ENCODE measurements around the gene SNX17.
"Not testable (repeated sequence)": the region's sequence is repeated elsewhere in the genome, so short reads cannot be mapped to it uniquely, and the experiment has no call there.

SNX17 gene

DNA sequence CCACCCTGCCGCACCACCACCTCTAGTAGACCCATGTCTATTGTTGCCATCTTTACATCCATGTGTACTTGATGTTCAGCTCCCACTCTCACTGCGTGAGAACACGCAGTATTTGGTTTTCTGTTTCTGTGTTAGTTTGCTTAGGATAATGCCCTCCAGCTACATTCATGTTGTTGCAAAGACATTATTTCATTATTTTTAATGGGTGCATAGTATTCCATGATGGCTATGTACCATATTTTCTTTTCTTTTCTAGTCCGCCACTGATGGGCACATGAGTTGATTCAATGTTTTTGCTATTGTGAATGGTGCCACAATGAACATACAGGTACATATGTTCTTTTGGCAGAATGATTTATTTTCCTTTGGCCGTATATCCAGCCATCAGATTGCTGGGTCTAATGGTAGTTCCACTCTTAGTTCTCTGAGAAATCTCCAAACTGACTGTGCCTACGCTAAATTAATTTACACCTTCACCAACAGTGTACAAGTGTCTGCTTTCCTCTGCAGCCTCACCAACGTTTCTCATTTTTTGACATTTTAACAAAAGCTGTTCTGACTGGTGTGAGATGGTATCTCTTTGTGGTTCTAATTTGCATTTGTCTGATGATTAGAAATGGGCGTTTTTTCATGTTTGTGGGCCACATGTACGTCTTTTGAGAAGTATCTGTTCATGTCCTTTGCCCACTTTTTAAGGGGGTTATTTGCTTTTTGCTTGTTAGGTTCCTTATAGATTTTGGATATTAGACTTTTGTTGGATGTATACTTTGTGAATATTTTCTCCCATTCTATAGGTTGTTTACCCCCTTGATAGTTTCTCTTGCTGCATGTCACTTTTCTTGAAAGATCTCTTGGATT is 20.6 kb downstream of the SNX17 start:
- DNase-seq = no peak

DNA sequence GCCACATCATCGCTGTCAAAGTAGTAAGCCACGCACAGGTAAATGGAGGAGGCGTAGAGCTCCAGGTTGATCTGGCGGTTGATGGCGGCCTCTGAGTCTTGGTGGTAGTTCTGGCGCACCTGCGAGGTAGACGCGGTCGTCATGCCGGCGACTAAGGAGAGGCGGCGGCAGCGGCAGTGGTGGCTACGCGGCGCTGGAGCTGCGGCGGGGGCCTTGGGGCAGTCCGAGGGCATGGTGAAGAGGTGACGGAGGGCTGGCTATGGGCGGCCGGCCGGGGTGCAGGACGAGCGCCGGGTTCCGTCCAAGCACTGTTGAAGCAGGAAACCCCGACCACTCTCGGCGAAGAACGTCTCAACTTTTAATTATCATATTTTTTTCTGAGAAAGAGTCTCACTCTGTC is 22.8 kb downstream of the SNX17 start:
- DNase-seq = no peak

DNA sequence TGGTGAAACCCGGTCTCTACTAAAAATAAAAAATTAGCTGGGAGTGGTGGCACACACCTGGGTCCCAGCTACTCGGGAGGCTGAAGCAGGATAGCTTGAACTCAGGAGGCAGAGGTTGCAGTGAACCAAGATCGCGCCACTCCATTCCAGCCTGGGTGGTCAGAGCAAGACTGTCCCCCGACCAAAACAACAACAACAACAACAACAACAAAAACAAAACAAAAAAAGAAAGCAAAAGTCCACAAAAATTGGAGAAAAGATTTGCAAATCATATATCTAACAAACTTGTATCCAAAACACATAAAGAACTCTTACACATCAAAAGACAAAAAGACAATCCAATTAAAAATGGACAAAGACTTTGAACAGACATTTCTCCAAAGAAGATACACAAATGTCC is 28.5 kb downstream of the SNX17 start:
- no peak for DNase-seq

DNA sequence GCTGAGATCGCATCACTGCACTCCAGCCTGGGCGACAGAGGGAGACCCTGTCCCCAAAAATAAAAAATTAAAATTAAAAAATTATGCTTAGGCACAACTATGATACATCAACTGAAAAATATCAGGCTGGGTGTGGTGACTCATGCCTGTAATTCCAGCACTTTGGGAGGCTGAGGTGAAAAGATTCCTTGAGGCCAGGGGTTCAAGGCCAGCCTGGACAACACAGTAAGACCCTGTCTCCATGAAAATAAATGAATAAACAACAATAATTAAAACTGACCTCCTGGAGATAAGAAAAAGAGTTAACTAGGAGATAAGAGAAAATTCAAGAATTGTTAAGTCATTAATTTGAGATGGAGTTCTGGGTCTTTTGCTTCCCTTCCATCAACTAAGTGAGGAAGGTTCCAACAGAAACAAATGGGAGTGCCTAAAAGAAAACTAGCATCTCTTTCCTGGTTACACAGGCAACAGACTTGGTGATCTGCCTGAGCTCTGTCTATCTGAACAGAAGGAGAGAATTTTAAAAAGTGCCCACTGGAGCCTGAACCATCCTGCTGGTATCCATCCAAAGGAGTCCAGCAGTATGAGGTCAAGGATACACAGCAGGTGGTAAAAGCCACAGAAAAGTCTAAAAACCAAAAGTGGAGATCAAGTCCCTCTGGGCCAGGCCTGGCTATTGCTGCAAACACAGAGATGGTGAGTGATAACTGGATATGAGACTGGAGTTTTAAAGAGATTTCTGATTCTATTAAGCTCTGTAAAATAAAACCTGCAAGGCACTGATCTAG is 30.1 kb downstream of the SNX17 start:
- no peak for DNase-seq

DNA sequence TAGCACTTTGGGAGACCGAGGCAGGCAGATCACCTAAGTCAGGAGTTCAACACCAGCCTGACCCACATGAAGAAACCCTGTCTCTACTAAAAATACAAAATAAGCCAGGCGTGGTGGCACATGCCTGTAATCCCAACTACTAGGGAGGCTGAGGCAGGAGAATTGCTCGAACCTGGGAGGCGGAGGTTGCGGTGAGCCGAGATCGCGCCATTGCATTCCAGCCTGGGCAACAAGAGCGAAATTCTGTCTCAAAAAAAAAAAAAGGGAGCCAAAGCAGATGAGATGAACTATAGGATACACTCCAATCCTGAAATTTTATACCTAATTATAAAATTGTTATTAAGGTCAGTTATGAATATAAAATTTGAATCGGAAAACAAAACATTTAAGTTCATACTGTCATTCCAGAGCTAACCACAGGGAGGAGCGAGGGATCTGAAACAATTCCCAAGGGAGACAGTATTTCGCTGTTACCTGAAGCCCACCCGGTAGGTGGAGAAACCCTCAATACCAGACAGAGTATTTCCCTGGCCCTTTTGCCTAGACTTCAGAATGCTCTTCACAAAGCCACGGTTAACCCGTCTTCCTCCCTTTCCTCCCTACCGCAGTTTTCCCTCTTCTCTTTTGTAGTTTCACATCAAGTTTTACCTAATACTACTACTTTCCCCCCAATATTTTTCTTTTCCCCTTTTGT is 37.5 kb downstream of the SNX17 start:
- peak in 3 of 51 donors; percentile 3 to 22 (median 6) for DNase-seq

DNA sequence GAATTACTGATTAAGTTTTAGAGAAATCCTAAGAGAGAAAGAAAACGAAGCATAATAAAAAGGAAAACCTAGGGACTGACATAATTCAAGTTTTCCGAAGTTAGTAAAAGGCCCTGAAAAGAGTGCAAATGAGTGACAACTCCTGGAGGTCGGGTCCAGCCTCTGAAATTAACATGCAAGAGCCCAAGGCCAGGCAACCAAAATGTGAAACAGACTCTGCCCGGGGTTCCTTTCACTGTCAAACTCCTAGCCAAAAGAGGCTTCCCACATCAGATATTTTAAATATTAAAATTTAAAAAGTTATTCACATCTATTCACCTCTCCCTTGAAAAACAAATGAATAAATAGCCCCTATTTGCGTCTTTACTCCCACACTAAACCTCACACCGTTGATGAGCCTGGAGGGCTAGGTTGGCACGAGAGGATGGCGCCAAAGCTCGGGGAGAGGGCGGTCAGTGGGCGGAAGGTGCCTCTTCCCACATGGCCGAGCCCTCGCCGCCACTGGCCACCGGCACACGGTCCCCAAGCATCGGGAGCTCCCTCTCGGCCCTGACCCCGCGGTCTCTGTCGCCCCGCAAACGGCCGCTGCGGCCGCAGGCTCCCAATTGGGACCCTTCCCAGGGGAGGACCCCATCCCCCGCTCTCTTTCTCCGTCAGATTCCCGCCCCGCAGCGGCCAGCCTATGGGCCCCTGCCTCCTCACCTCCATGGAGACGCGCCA is 38.3 kb downstream of the SNX17 start:
- DNase-seq = peak in 6 of 51 donors; percentile 16 to 51 (median 39)

DNA sequence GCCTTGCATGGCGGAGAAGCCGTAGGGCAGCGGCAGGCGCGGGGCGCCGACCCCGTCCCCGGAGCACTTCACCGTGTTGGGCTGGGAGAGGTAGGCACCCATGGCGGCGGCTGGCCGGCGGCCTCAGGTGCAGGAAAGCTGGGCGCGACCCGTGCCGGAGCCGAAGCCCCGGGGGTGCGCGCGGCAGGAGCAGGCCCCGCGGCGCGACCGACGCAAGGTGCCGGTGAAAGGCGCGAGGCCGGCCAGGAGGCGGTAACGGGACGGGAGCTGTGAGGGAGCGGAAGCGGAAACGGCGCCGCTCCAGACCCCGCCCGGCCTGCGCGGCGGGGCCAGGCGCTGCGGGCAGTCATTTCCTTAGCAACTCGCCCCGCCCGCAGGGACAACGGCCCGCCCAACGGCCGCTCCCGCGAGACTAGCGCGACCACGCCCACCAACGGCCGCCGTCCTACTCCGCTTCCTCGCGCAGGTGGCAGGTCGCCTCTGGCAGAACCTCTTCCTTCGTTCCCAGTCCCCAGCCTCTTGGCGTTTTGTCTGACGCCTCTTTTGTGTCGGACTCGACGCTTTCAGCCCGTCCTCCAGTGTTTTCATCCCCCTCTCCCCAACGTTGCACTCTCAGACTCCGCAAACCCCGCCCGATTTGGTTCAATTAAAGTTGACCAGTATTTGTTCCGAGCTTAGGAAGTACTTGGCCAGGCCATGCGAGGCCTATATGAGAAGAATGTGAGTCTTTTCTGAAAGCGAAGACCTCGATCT is 39.1 kb downstream of the SNX17 start, which contains the start of gene PPM1G:
Gene PPM1G (minus strand): TSS at position 271 of the 753 bp plus-strand sequence. CDS start 169 bp downstream, at position 102.
- peak; percentile 35 to 98 (median 89) for DNase-seq

DNA sequence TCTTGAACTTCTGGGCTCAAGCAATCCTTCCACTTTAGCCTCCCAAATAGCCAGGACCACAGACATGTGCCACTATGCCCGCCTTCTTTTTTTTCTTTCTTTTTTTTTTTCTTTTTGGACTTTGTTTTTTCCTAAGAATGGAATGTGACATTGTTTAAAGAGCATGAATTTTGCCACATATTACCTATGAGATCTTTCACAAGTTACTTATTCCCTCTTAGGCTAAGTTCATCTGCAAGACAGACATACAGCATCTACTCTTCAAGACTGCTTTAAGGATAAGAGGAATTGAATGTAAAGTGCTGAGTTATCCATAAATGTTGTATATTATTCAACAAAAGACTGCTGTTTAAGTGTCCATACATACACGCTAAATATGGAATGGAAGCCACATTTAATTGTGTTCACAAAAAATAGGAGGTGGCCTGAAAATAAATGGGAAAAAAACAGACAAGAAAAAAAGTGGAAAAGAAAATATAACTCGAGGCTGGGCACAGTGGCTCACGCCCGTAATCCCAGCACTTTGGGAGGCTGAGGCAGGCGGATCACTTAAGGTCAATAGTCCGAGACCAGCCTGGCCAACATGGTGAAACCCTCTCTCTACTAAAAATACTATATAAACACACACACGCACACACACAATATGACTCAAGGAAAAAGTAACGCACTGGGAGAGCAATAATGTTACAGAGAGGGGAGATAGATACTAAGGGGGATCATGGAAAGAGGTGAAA is 42.2 kb downstream of the SNX17 start:
- no peak for DNase-seq

DNA sequence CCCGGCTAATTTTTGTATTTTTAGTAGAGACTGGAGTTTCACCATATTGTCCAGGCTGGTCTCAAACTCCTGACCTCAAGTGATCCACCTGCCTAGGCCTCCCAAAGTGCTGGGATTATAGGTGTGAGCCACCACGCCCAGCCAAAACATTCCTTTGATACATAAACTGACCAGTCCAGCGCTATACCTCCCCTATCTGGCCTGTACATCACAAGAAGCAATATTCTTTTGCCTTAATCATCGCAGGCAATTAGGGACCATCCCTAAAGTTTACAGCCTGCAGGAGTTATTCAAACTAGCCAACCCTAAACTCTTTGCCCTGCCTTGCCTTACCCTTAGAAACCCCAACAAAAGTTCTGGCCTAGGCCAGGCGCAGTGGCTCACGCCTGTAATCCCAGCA is 45.7 kb downstream of the SNX17 start:
- no peak for DNase-seq

DNA sequence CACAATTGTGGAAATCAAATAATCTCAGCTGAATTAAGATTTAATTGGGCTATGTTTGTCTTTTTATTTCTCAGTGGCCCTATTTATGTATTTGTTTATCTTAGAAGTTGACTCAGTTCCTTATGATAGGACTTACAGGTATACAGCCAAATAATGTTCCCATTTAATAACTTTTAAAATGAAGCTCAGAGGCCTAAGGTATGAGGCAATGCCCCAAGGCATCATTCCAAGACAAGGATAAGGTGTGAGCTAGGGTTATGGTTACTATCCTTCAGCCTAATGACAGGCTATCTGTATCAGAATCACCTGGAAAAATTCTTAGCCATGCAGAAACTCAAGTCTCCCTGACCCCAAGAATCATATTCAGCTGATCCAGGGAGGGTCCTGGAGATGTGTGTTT is 50.6 kb downstream of the SNX17 start:
- no peak for DNase-seq

DNA sequence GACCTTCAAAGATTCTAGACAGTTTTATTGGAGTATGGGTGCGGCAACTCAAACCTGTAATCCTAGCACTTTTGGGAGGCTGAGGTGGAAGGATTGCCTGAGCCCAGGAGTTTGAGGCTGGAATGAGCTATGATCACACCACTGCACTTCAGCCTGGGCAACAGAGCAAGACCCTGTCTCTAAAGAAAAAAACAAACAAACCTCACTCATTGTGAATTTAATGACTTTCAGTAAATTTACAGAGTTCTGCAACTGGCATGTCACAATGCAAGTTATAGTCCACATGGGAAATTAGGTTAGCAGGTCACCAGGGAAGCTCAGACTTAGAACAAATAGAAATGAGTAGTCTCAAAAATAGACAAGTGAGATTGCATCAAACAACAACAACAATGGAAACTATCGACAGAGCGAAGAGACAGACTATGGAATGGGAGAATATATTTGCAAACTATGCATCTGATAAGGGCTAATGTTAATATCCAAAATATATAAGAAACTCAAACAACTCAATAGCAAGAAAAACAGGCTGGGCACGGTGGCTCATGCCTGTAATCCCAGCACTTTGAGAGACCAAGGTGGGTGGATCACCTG is 51.3 kb downstream of the SNX17 start:
- no peak for DNase-seq

DNA sequence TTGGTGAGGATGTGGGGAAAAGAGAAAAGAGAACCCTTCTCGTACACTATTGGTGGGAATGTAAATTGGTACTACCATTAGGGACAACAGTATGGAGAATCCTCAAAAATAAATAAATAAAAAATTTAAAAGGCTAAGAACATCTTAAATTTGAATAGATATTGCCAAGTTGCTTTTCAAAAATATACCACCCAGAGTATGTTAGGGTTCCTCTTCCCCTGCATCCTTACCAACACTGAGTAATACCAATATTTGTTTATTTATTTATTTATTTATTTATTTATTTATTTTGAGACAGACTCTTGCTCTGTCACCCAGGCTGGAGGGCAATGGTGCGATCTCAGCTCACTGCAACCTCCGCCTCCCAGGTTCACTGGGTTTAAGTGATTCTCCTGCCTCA is 52.5 kb downstream of the SNX17 start:
- DNase-seq = no peak

DNA sequence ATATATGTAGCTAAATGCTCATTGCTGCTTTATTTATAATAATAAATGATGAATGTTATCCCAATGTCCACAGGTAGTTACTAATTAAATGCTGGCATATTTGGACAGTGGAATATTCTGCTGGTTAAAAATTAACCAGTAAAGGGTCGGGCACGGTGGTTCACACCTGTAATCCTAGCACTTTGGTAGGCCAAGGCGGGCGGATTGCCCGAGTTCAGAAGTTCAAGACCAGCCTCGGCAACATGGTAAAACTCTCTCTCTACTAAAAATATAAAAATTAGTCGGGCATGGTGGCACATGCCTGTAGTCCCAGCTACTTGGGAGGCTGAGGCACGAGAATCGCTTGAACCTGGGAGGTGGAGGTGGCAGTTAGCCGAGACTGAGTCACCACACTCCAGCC is 54.6 kb downstream of the SNX17 start:
- not testable (repeated sequence) for DNase-seq

Measured in hypothalamus (tissue), 51 donors.